GM12875 (cell line): Measurements from ENCODE around the gene RRAGD.
A peak's percentile ranks its signal among the peaks of the same experiment; 100 is the strongest.

ENCODE experiments used
- H3K4me3 ChIP-seq: one replicate; pipeline ENCODE4 v1.5.1; 2011; ENCODE audit warnings: low read depth, low read length, control low read depth
- CTCF ChIP-seq: IDR thresholded peaks from 2 replicates; pipeline ENCODE4 v1.5.1; 2011; ENCODE audit warnings: low read depth, mild to moderate bottlenecking, control low read depth, inconsistent platforms, low read length, moderate library complexity, borderline replicate concordance; ENCODE audit not compliant: insufficient read depth

Gene RRAGD, protein sequence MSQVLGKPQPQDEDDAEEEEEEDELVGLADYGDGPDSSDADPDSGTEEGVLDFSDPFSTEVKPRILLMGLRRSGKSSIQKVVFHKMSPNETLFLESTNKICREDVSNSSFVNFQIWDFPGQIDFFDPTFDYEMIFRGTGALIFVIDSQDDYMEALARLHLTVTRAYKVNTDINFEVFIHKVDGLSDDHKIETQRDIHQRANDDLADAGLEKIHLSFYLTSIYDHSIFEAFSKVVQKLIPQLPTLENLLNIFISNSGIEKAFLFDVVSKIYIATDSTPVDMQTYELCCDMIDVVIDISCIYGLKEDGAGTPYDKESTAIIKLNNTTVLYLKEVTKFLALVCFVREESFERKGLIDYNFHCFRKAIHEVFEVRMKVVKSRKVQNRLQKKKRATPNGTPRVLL

GRCh38 chr6:89412071-89413005 lies at the start of gene RRAGD:
TSS of gene RRAGD (minus strand) at chr6:89412273. CDS start at chr6:89411993, 280 bp downstream.
- TF ChIP-seq CTCF, result no peak

DNA sequence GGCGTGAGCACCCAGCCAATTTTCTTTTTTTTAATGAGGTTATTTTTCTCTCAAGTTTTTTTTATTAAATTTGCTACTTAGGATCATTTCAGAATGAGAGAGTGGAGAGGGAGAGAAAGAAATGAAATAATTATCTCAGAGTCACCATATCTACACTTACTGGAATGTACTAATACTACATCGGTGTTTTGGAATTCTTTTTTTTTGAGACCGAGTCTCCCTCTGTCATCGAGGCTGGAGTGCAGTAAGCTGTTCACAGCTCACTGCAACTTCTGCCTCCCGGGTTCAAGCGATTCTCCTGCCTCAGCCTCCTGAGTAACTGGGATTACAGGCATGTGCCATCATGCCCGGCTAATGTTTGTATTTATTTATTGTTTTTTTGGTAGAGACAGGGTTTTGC lies 48.6 kb upstream of the RRAGD start:
- no peak overlapping the region for H3K4me3 ChIP-seq
- TF ChIP-seq CTCF, result no peak

More at GRCh38 chr6:89412071-89413005, at the start of gene RRAGD:
- H3K4me3 ChIP-seq, result peak within 1 kb of the TSS; percentile 52

DNA sequence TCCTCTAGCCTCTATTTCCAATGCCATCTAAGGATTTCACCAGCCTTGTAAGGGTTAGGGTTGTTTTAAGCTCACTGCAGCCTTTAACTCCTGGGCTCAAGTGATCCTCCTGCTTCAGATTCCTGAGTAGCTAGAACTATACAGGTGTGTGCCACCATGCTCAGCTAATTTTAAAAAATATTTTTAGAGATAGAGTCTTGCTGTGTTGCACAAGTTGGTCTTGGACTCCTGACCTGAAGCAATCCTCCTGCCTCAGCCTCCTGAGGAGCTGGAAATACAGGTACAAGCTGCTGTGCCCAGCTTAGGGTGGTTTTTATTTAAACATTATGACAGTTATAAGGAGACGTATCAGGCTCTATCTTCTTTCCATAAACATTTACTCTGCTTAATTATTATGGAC lies 47.4 kb upstream of the RRAGD start:
- no peak overlapping the region for H3K4me3 ChIP-seq
- no peak for TF ChIP-seq CTCF

DNA sequence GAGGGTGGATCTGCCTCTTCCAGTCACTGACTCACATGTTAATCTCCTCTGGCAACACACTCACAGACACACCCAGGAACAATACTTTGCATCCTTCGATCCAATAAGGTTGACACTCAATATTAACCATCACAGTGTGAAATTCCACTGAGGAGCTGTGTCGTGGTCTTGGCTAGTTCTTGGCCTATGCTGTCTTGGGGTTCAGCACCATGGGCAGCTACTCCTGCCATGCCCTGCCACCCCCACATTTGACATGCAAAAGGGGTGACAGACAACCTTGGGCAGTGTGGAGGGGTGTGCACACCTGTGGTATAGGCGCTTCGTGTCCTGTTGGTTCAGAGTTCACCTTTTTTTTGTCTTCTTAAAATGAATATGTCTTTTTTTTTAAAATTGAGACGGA lies 46.6 kb upstream of the RRAGD start:
- no peak overlapping the region for H3K4me3 ChIP-seq
- no peak for TF ChIP-seq CTCF

- no peak overlapping the region for H3K4me3 ChIP-seq
- no peak for TF ChIP-seq CTCF
Observed at GRCh38 chr6:89454300-89454699, 42.2 kb upstream of the RRAGD start.

DNA sequence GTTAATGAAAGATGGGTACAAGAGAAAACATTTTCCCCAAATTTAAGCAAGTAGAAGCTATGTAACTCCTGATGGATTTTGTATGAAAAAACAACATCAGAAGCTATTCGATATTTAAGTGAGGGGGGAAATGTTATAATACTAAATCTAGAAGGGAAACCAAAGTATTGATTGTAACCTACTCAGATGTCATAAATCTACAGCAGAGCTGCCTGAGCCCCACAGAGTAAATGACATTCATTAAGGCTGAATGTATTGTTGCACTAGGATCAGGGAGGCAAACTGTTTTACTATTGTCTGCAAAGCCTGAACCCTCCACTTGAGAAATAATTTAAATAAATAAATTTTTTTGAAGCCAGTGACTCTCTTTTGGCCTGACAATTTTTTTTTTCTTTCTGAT lies 40.2 kb upstream of the RRAGD start:
- TF ChIP-seq CTCF, result no peak
- H3K4me3 ChIP-seq, result no peak overlapping the region

- no peak for TF ChIP-seq CTCF
- H3K4me3 ChIP-seq, result no peak overlapping the region
Observed at GRCh38 chr6:89449193-89449592, 37.1 kb upstream of the RRAGD start.
